Body of pancreas (tissue), 4 donors: ENCODE measurements around the gene KMO.

Experiments used
- POLR2A ChIP-seq, 3 donors: fragments of 450-650 bp; IDR thresholded peaks; one replicate each; pipeline ENCODE4 v1.6.1; 2016; ENCODE audit warnings: antibody characterized with exemption in 3 of 3, mild to moderate bottlenecking in 2 of 3
- TF ChIP-seq, protein P1 (sequence below), 7 experiments: fragments of 450-650 bp in 4 of 7; fragments of 200-600 bp in 3 of 7; sonication (generic) in 3 of 7; IDR thresholded peaks; one replicate each; pipeline ENCODE4 v1.5.1; 2016 to 2019; ENCODE audit warnings: antibody characterized with exemption in 7 of 7

DNA sequence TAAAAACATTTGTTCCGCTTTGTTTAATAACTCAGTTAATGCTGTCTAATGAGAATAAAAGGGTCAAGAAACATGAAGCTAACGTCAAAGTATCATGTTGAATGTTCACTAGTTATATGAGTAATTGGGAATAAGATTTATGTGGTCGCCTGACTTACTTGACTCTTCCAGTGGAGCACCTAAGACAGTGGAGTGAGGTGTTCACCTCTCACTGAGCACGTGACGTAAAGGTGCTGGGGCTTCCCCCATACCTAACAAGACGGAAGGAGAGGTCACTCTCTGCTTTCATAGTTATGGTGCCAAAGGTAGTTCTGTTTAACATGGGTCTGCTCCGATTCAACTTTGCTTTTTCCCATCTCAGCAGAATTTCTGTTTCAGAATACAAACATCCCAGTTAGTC is 686 bp downstream of the KMO start:
- TF ChIP-seq POLR2A (IDR thresholded peaks at IDR 0.05), result no peak
- TF ChIP-seq, protein P1, sequence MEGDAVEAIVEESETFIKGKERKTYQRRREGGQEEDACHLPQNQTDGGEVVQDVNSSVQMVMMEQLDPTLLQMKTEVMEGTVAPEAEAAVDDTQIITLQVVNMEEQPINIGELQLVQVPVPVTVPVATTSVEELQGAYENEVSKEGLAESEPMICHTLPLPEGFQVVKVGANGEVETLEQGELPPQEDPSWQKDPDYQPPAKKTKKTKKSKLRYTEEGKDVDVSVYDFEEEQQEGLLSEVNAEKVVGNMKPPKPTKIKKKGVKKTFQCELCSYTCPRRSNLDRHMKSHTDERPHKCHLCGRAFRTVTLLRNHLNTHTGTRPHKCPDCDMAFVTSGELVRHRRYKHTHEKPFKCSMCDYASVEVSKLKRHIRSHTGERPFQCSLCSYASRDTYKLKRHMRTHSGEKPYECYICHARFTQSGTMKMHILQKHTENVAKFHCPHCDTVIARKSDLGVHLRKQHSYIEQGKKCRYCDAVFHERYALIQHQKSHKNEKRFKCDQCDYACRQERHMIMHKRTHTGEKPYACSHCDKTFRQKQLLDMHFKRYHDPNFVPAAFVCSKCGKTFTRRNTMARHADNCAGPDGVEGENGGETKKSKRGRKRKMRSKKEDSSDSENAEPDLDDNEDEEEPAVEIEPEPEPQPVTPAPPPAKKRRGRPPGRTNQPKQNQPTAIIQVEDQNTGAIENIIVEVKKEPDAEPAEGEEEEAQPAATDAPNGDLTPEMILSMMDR (IDR thresholded peaks at IDR 0.05), result no peak
